Mucosa of stomach (tissue), 1 donor: ENCODE data around the gene TM7SF2.

Experiments used
- H3K27me3 ChIP-seq: one replicate; pipeline ENCODE4 v1.7.0; 2013; ENCODE audit warnings: mild to moderate bottlenecking, low read length; ENCODE audit not compliant: control insufficient read depth, insufficient read depth
- H3K36me3 ChIP-seq: one replicate; pipeline ENCODE4 v1.7.0; 2013; ENCODE audit warnings: low read length; ENCODE audit not compliant: control insufficient read depth, insufficient read depth
- H3K4me1 ChIP-seq: one replicate; pipeline ENCODE4 v1.7.0; 2013; ENCODE audit warnings: mild to moderate bottlenecking, low read length; ENCODE audit not compliant: control insufficient read depth, insufficient read depth
- H3K4me3 ChIP-seq: one replicate; pipeline ENCODE4 v1.7.0; 2013; ENCODE audit warnings: low read length
- H3K9ac ChIP-seq: one replicate; pipeline ENCODE4 v1.7.0; 2013; ENCODE audit warnings: mild to moderate bottlenecking, low read length, moderate library complexity
- H3K9me3 ChIP-seq: one replicate; pipeline ENCODE4 v1.7.0; 2013; ENCODE audit warnings: mild to moderate bottlenecking, low read length, moderate library complexity; ENCODE audit not compliant: control insufficient read depth
- donor health status: Pancreatic carcinoma.

Gene TM7SF2

DNA sequence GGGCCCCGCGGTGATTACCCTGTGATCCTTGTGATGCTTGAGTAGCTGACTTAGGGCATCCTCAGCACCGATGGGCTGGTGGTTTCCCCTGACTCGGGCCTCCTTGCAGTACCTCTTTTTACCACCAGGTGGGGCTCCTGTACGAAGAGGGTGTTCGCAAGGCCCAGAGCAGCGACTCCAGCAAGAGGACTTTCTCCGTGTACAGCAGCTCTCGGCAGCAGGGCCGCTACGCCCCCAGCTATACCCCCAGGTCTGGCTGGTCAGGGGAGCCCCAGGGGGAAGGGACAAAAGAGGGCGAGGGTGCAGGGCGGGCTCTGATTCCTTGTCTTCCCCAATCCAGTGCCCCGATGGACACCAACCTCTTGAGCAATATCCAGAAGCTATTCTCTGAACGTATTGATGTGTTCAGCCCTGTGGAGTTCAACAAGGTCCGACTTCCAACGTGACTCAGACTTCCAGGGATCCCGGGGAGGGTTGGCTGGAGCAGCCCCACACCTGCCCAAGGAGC, 1.3 kb upstream of the TM7SF2 start:
- H3K9ac ChIP-seq = no peak overlapping the region
- H3K36me3 ChIP-seq = no peaks in the 10 kb centered on the region
- no peaks in the 10 kb centered on the region for H3K27me3 ChIP-seq
- H3K4me3 ChIP-seq = no peak overlapping the region
- H3K4me1 ChIP-seq = peaks cover 36% of the 10 kb centered on the region
- no peaks in the 10 kb centered on the region for H3K9me3 ChIP-seq

DNA sequence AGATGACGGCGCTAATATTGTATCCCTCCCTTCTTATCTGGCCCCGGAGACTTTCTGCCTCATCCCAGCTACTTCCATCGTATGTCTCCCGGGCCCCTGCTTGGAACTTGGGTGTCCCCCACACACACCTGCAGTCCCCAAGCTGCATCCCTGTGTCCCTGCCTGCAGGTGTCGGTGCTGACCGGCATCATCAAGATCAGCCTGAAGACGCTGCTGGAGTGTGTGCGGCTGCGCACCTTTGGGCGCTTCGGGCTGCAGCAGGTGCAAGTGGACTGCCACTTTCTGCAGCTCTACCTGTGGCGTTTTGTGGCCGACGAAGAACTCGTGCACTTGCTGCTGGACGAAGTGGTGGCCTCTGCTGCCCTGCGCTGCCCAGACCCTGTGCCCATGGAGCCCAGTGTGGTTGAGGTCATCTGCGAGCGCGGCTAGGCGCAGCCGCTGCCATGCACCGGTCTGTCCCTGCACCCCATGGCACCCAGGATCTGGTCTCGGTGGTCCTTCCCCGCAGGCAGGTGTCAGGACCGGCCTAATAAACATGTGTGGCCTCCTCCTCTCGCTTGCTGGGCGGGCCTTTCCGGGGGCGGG, 421 bp upstream of the TM7SF2 start:
- Histone ChIP-seq H3K9me3 (no peaks in the 10 kb centered on the region), H3K4me1 (peaks cover 44% of the 10 kb centered on the region), H3K9ac (no peak overlapping the region), H3K4me3 (no peak overlapping the region), H3K36me3 (no peaks in the 10 kb centered on the region), H3K27me3 (no peaks in the 10 kb centered on the region)

DNA sequence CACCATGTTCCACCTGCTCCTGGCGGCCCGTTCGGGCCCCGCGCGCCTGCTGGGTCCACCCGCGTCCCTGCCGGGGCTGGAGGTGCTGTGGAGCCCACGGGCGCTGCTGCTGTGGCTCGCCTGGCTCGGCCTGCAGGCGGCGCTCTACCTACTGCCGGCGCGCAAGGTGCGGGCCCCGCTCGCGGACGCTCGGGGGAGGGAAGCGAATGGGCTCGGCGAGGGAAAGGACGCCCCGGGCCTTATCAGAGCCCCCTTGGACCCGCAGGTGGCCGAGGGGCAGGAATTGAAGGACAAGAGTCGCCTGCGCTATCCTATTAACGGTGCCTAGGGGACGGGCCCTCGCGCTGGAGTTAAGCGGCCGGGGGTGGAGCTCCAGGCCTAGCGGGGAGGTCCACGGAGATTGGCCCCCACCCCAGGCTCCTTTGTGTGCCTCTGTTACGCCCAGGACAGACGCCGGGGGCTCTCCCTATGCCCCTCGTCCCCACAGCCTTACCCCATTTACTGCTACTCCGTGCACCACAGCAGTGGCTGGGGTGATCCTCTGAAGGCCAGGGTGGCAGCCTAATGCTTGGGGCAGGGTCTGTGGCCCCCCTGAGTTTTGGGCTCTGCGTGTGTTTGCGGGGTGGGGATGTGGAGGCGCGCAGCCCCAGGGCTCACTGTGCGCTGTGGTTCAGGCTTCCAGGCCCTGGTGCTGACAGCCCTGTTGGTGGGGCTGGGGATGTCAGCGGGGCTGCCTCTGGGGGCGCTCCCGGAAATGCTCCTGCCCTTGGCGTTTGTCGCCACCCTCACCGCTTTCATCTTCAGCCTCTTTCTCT, 1.1 kb downstream of the TM7SF2 start:
- Histone ChIP-seq H3K4me1 (peaks cover 51% of the 10 kb centered on the region), H3K27me3 (no peaks in the 10 kb centered on the region), H3K4me3 (peak overlapping the region; percentile 74), H3K36me3 (peaks cover under 1% of the 10 kb centered on the region), H3K9me3 (no peaks in the 10 kb centered on the region), H3K9ac (peak overlapping the region; percentile 68)

DNA sequence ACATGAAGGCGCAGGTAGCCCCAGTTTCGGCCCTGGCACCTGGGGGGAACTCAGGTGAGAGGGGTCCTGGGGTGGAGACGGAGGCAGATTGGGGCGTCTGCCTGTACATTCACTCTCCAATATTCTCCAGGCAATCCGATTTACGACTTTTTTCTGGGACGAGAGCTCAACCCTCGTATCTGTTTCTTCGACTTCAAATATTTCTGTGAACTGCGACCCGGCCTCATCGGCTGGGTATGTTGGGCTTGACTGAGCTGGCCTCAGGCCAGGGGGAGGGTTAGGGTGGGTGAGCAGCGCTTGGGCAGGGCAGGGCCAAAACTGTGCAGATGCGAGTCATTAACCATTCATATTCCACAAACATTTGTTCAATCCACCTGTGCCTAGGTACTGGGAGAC, 1.7 kb downstream of the TM7SF2 start:
- Histone ChIP-seq H3K27me3 (no peaks in the 10 kb centered on the region), H3K36me3 (peaks cover 7% of the 10 kb centered on the region), H3K9me3 (no peaks in the 10 kb centered on the region), H3K4me3 (no peak overlapping the region), H3K9ac (peak overlapping the region; percentile 68), H3K4me1 (peaks cover 51% of the 10 kb centered on the region)

DNA sequence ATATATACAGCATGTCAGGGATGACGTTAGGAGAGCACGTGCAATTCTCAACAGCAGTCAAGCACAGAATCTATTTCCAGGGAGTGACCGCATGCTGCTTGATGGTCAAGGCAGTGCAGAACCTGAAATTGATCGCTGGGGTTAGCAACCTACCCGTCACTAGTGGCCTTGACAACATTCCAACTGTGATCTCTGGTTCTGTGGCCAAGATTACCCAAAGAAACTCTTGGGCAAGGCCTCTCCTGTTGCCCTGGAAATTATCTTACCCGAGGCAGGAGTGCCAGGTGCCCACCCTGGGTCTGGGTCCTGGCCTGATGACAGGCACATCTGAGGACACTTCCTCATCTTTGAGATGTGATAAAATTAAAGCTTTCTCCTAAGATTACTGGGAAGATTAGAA, 2.2 kb downstream of the TM7SF2 start:
- no peak overlapping the region for H3K4me3 ChIP-seq
- peaks cover 12% of the 10 kb centered on the region for H3K36me3 ChIP-seq
- H3K27me3 ChIP-seq = no peaks in the 10 kb centered on the region
- H3K4me1 ChIP-seq = peaks cover 51% of the 10 kb centered on the region
- H3K9ac ChIP-seq = no peak overlapping the region
- H3K9me3 ChIP-seq = no peaks in the 10 kb centered on the region

DNA sequence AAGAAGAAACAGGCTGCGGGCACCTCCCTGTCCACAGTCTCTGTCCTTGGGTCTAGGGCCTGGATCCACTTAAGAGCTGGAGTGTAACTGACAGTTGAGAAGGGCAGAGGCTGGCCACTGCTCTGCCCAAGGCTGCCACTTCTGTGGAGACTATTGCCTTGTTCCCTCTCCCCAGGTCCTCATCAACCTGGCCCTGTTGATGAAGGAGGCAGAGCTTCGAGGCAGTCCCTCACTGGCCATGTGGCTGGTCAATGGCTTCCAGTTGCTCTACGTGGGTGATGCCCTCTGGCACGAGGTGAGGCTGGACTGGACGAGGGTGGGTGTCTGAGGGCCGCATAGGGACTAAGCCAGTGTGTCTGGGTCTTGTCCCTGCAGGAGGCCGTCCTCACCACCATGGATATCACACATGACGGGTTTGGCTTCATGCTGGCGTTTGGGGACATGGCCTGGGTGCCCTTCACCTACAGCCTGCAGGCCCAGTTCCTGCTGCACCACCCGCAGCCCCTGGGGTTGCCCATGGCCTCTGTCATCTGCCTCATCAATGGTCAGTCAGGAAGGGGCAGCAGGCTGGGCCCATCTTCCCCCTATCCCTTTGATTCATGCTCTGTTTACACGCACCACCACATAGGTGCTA, 3.0 kb downstream of the TM7SF2 start:
- Histone ChIP-seq H3K36me3 (peaks cover 14% of the 10 kb centered on the region), H3K9ac (no peak overlapping the region), H3K9me3 (no peaks in the 10 kb centered on the region), H3K4me3 (no peak overlapping the region), H3K27me3 (no peaks in the 10 kb centered on the region), H3K4me1 (peaks cover 51% of the 10 kb centered on the region)

DNA sequence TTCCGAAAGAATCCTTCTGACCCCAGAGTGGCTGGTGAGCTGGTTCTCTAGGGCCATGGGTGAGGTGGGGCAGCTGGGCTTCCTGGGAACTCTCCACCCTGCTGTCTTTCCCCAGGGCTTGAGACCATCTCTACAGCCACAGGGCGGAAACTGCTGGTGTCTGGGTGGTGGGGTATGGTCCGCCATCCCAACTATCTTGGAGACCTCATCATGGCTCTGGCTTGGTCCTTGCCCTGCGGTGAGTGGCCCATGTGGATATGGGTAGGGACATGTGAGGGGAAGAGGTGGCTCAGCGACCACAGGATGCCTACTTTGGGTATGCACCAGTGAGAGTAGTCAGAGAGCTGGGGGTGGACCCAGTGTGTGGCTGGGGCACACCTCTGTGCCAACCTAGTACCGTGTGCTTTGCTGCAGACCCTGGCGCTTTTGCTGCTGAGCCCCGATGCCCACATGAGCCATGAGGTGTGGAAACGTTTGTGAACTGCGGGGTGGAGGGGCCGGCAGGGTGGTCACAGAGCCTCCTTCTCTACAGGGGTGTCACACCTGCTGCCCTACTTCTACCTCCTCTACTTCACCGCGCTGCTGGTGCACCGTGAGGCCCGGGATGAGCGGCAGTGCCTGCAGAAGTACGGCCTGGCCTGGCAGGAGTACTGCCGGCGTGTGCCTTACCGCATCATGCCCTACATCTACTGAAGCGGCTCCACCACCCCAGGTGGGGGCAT, 3.9 kb downstream of the TM7SF2 start:
- no peaks in the 10 kb centered on the region for H3K27me3 ChIP-seq
- peaks cover 50% of the 10 kb centered on the region for H3K4me1 ChIP-seq
- no peak overlapping the region for H3K4me3 ChIP-seq
- H3K9me3 ChIP-seq = no peaks in the 10 kb centered on the region
- H3K36me3 ChIP-seq = peaks cover 22% of the 10 kb centered on the region
- H3K9ac ChIP-seq = peak overlapping the region; percentile 73

DNA sequence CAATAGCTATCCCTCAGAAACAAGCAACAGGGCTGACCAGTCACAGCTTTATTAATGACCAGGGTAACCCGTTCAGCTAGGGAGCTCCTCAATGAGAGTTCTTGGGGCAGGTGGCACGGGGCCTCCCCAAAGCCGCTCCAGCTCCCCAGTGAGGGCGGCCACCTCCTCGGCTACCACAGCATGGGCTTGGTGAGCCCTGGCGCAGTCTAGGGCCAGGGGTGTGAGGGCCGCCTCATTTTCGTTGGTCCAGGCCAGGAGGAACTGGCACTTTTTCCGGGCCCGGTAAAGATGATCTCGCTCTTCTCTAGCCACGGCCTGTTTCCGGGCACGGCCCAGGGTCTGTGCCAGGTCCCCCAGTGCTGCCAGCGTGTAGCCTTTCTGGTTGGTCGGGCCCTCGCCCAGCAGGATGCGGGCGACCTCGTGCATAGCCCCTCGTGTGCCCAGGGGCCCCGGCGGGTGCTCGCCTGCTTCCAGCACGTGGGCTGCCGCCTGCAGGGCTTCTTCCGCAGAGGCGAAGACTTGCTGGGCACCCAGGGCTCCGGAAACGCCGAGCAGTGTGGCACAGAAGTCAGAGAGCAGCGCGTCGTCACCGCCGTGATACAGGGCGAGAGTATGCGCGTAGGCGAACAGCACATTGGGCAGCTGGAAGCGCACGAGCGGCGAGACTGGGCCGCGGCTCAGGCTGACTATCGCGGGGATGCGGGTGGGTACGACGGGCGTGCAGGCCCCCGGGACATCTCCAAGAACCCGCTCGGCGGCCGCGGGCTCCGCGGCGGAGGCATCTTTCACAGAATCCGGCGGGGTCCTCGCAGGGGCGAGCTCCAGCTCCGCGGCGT, 4.9 kb downstream of the TM7SF2 start:
- Histone ChIP-seq H3K36me3 (peaks cover 26% of the 10 kb centered on the region), H3K4me3 (peak overlapping the region; percentile 33), H3K4me1 (peaks cover 49% of the 10 kb centered on the region)

DNA sequence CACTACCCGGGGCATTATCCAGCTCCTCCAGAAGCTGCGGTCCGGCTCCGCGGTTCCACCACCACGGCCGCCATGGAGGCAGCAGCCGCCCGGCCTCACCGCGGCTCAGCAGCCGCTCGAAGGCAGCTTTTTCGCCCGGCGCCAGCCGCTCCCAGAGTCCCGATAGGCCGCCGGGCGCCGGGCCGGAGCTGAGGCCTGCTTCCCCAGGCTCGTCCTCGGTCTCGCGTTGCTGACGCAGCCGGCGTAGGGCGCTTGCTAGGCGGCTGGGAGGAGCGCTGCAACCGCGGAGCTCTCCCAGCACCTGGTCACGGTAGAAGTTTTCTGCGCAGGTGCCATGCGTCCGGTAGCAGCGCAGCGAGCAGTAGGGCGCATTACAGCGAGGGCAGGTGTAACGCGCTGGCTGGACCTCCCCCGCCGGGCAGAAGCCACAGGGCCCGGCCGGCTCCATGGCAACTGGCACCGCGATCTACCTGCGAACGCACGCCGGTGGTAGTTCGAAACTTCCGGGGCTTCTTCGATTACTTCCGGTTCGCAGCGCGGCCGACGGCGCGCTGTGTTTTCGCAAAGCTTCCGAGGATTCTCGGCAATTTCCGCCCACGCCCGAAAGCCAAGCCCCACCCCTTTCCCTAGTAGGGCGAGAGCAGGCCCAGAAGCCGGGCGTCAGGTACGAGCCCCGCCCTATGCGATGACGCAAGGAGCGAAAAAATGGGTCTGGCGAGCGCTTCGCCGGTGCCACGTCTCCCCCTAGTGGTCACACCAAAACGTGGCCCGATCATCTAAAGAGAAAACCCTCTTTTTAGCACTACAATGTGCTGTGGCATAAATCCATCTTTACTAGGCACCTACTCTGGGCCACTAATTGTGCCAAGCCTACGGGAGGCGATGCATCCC, 5.8 kb downstream of the TM7SF2 start, which contains the start of gene ZNHIT2:
TSS of gene ZNHIT2 (minus strand) at position 496 of the 891 bp plus-strand sequence. CDS start at position 448, 48 bp downstream.
- Histone ChIP-seq H3K27me3 (no peaks in the 10 kb centered on the region), H3K4me3 (peak within 1 kb of the TSS; percentile 33), H3K36me3 (peaks cover 26% of the 10 kb centered on the region), H3K9ac (peak within 1 kb of the TSS; percentile 73), H3K9me3 (no peaks in the 10 kb centered on the region), H3K4me1 (peaks cover 41% of the 10 kb centered on the region)

More for the DNA sequence above, 4.9 kb downstream of the TM7SF2 start:
- Histone ChIP-seq H3K9ac (peak overlapping the region; percentile 73), H3K9me3 (no peaks in the 10 kb centered on the region), H3K27me3 (no peaks in the 10 kb centered on the region)

DNA sequence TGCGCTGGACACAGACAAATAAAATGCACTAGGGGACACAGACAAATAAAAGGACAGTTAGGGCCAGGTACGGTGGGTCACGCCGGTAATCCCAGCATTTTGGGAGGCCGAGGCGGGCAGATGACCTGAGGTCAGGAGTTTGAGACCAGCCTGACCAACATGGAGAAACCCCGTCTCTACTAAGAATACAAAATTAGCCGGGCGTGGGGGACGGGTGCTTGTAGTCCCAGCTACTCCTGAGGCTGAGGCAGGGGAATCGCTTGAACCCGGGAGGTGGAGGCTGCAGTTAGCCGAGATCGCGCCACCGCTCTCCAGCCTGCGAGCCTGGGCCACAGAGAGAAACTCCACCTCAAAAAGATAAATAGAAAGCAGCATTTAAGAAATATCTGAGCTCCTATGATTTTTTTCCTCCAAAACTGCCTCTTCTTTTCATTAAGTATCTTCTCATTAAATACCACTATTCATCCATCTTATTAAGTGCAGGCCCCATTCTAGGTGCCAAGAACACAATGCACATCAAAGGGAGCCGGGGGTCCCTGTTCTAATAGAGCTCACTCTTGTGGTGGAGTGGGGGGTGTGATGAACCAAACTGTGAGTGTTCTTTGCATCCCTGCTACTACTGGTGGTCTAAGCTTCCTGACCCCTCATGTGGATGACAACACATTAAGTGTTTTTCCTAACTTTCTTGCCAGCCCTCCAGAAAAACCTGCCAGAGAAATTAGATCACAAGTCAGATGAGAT, 6.6 kb downstream of the TM7SF2 start:
- peak overlapping the region; percentile 73 for H3K9ac ChIP-seq
- H3K4me1 ChIP-seq = peaks cover 34% of the 10 kb centered on the region
- H3K9me3 ChIP-seq = no peaks in the 10 kb centered on the region
- no peaks in the 10 kb centered on the region for H3K27me3 ChIP-seq
- no peak overlapping the region for H3K4me3 ChIP-seq
- peaks cover 26% of the 10 kb centered on the region for H3K36me3 ChIP-seq
